ENCODE results near the gene MRFAP1L1. TPM values are rescaled to one million over a fixed set of nuclear protein-coding genes. Genes with fewer than 3 reads are reported as not detected.

MRFAP1L1 gene
- total and polyA plus RNA-seq, 2 experiments from 2014 or later = 61.6 to 73.8 TPM

- no peak overlapping the region for H3K4me2 ChIP-seq
- H4K20me1 ChIP-seq (replicated peaks; ENCODE audit: insufficient read depth) = no peaks in the 10 kb centered on the region; the same call in 1 of the 2 replicates
- Mint-ChIP-seq H3K36me3 (ENCODE audit: low read depth) (peaks cover 16% of the 10 kb centered on the region; the same call in 1 of the 3 replicates), H3K9me3 (no peaks in the 10 kb centered on the region), H3K4me1 (peaks cover 11% of the 10 kb centered on the region; the same call in 2 of the 3 replicates), H3K27ac (peak overlapping the region; percentile 3; the same call in 1 of the 2 replicates), H3K27me3 (ENCODE audit: insufficient read depth, low read depth, poor library complexity) (peaks cover 5% of the 10 kb centered on the region), H3K4me3 (no peak overlapping the region)
- H3K36me3 ChIP-seq (ENCODE audit: insufficient read depth) = peaks cover 7% of the 10 kb centered on the region; the same call in 1 of the 2 replicates
- H3F3A ChIP-seq (replicated peaks; ENCODE audit: low read depth) = no peaks in the 10 kb centered on the region
- DNase-seq (ENCODE audit: low spot score) (no peak), ATAC-seq (no peak)
- H2AFZ ChIP-seq = no peak overlapping the region
- H3K4me1 ChIP-seq (ENCODE audit: insufficient read depth) = no peaks in the 10 kb centered on the region
- no peak overlapping the region for H3K27ac ChIP-seq (ENCODE audit: low read depth)
- H3K27me3 ChIP-seq (ENCODE audit: insufficient read depth) = no peaks in the 10 kb centered on the region
- H3K9me2 ChIP-seq (ENCODE audit: insufficient read depth) = no peaks in the 10 kb centered on the region
- TF ChIP-seq NANOG (IDR thresholded peaks at IDR 0.05; ENCODE audit: borderline replicate concordance) (no peak), JUNB (IDR thresholded peaks at IDR 0.05; ENCODE audit: unreplicated experiment) (no peak), ETS1 (IDR thresholded peaks at IDR 0.05) (no peak), CTCF (conservative IDR thresholded peaks at IDR 0.05; ENCODE audit: low read depth in 2 of 2) (no peak), STAT1 (IDR thresholded peaks at IDR 0.05; ENCODE audit: unreplicated experiment) (no peak), ZNF331 (CRISPR knock-in tag; IDR thresholded peaks at IDR 0.05; ENCODE audit: low read depth) (no peak)
- peaks cover 10% of the 10 kb centered on the region; the same call in 1 of the 2 replicates for H3K79me2 ChIP-seq (replicated peaks; ENCODE audit: insufficient read depth)
- H3K4me3 ChIP-seq = no peak overlapping the region
Measured at GRCh38 chr4:6696611-6697010, 13.1 kb downstream of the MRFAP1L1 start.

- Histone ChIP-seq H3K4me2 (no peak overlapping the region), H3K27me3 (ENCODE audit: insufficient read depth) (no peaks in the 10 kb centered on the region), H2AFZ (no peak overlapping the region), H3K36me3 (ENCODE audit: insufficient read depth) (peaks cover 7% of the 10 kb centered on the region; the same call in 1 of the 2 replicates), H3K79me2 (replicated peaks; ENCODE audit: insufficient read depth) (peaks cover 10% of the 10 kb centered on the region; the same call in 1 of the 2 replicates), H3F3A (replicated peaks; ENCODE audit: low read depth) (no peaks in the 10 kb centered on the region), H3K4me3 (no peak overlapping the region), H4K20me1 (replicated peaks; ENCODE audit: insufficient read depth) (no peaks in the 10 kb centered on the region; the same call in 1 of the 2 replicates), H3K9me2 (ENCODE audit: insufficient read depth) (no peaks in the 10 kb centered on the region), H3K27ac (ENCODE audit: low read depth) (0 out of 2 replicates have a peak overlapping the region, but pooled peaks have one; percentile 50), H3K4me1 (ENCODE audit: insufficient read depth) (no peaks in the 10 kb centered on the region)
- TF ChIP-seq CTCF (conservative IDR thresholded peaks at IDR 0.05; ENCODE audit: low read depth in 2 of 2) = no peak
- DNase-seq (ENCODE audit: low spot score) (no peak), ATAC-seq (peak; percentile 60)
- Mint-ChIP-seq H3K27me3 (ENCODE audit: insufficient read depth, low read depth, poor library complexity) (peaks cover 5% of the 10 kb centered on the region), H3K27ac (peak overlapping the region; percentile 3; the same call in 1 of the 2 replicates), H3K36me3 (ENCODE audit: low read depth) (peaks cover 11% of the 10 kb centered on the region; the same call in 1 of the 3 replicates), H3K4me1 (peaks cover 11% of the 10 kb centered on the region; the same call in 2 of the 3 replicates), H3K9me3 (no peaks in the 10 kb centered on the region), H3K4me3 (no peak overlapping the region)
Measured at GRCh38 chr4:6695660-6696610, 13.7 kb downstream of the MRFAP1L1 start.
